SH-SY5Y (cell line): ENCODE data around the gene TEP1.

Source experiments
- GATA2 ChIP-seq: IDR thresholded peaks from 2 replicates; pipeline ENCODE4 v1.6.1; 2011; ENCODE audit warnings: mild to moderate bottlenecking, low read depth, low read length
- GATA3 ChIP-seq: IDR thresholded peaks from 2 replicates; pipeline ENCODE4 v1.6.1; 2011; ENCODE audit warnings: low read depth, mild to moderate bottlenecking, low read length, moderate library complexity

- TF ChIP-seq GATA2 (no peak), GATA3 (no peak)
These were observed 4.1 kb downstream of the TEP1 start for GRCh38 chr14:20409226-20409625.
